GM19438 (cell line): ENCODE results near the gene RIMBP2.

ENCODE experiments used
- ATAC-seq: cut with Tn5 transposase; IDR thresholded peaks from one replicate; pipeline ENCODE4 v1.9.1; 2021; ENCODE audit warnings: low read depth; ENCODE audit not compliant: unreplicated experiment

RIMBP2 gene

GRCh38 chr12:130357729-130358330 is 358.3 kb downstream of the RIMBP2 start:
- no peak for ATAC-seq

- no peak for ATAC-seq
Measured at GRCh38 chr12:130357241-130357640, 358.9 kb downstream of the RIMBP2 start.

- no peak for ATAC-seq
Measured at GRCh38 chr12:130356222-130356621, 359.9 kb downstream of the RIMBP2 start.

- ATAC-seq, result no peak
Measured at GRCh38 chr12:130354407-130354806, 361.7 kb downstream of the RIMBP2 start.

GRCh38 chr12:130353081-130353480 is 363.0 kb downstream of the RIMBP2 start:
- no peak for ATAC-seq

GRCh38 chr12:130351326-130351725 is 364.8 kb downstream of the RIMBP2 start:
- ATAC-seq, result no peak

GRCh38 chr12:130350715-130351114 is 365.4 kb downstream of the RIMBP2 start:
- ATAC-seq, result no peak

- ATAC-seq, result no peak
Measured at GRCh38 chr12:130347588-130347987, 368.5 kb downstream of the RIMBP2 start.
